Measurements from ENCODE around the gene FSHB. TPM values are rescaled to one million over a fixed set of nuclear protein-coding genes. Genes with fewer than 3 reads are reported as not detected.

Gene FSHB
- total RNA-seq, 1 experiment from 2014 or later = not detected

- Histone ChIP-seq H3K4me1 (ENCODE audit: control insufficient read depth, insufficient read depth, low read length) (no peaks in the 10 kb centered on the region), H3K9me3 (ENCODE audit: control insufficient read depth, insufficient read depth, low read depth, low read length) (no peaks in the 10 kb centered on the region), H3K27me3 (ENCODE audit: control insufficient read depth, insufficient read depth, low read length) (no peaks in the 10 kb centered on the region), H3K27ac (ENCODE audit: low read length) (no peak overlapping the region), H3K36me3 (ENCODE audit: control insufficient read depth, insufficient read depth, low read length) (no peaks in the 10 kb centered on the region), H3K4me3 (ENCODE audit: low read depth in 2 of 2, low read length in 2 of 2) (no peak overlapping the region)
- TF ChIP-seq TCF7L2 (IDR thresholded peaks at IDR 0.05; ENCODE audit: low read depth, low read length) (no peak), SIN3A (IDR thresholded peaks at IDR 0.05; ENCODE audit: borderline replicate concordance, insufficient read depth, low read depth, low read length) (no peak), POLR2AphosphoS5 (IDR thresholded peaks at IDR 0.05; ENCODE audit: low read depth, low read length) (no peak)
- TF ChIP-seq, protein P1, sequence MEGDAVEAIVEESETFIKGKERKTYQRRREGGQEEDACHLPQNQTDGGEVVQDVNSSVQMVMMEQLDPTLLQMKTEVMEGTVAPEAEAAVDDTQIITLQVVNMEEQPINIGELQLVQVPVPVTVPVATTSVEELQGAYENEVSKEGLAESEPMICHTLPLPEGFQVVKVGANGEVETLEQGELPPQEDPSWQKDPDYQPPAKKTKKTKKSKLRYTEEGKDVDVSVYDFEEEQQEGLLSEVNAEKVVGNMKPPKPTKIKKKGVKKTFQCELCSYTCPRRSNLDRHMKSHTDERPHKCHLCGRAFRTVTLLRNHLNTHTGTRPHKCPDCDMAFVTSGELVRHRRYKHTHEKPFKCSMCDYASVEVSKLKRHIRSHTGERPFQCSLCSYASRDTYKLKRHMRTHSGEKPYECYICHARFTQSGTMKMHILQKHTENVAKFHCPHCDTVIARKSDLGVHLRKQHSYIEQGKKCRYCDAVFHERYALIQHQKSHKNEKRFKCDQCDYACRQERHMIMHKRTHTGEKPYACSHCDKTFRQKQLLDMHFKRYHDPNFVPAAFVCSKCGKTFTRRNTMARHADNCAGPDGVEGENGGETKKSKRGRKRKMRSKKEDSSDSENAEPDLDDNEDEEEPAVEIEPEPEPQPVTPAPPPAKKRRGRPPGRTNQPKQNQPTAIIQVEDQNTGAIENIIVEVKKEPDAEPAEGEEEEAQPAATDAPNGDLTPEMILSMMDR (IDR thresholded peaks at IDR 0.05) = no peak
- TF ChIP-seq, protein P2, sequence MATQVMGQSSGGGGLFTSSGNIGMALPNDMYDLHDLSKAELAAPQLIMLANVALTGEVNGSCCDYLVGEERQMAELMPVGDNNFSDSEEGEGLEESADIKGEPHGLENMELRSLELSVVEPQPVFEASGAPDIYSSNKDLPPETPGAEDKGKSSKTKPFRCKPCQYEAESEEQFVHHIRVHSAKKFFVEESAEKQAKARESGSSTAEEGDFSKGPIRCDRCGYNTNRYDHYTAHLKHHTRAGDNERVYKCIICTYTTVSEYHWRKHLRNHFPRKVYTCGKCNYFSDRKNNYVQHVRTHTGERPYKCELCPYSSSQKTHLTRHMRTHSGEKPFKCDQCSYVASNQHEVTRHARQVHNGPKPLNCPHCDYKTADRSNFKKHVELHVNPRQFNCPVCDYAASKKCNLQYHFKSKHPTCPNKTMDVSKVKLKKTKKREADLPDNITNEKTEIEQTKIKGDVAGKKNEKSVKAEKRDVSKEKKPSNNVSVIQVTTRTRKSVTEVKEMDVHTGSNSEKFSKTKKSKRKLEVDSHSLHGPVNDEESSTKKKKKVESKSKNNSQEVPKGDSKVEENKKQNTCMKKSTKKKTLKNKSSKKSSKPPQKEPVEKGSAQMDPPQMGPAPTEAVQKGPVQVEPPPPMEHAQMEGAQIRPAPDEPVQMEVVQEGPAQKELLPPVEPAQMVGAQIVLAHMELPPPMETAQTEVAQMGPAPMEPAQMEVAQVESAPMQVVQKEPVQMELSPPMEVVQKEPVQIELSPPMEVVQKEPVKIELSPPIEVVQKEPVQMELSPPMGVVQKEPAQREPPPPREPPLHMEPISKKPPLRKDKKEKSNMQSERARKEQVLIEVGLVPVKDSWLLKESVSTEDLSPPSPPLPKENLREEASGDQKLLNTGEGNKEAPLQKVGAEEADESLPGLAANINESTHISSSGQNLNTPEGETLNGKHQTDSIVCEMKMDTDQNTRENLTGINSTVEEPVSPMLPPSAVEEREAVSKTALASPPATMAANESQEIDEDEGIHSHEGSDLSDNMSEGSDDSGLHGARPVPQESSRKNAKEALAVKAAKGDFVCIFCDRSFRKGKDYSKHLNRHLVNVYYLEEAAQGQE (IDR thresholded peaks at IDR 0.05; ENCODE audit: insufficient read depth in 1 of 2, low read depth in 2 of 2, low read length in 1 of 2) = no peak
- ChIA-PET CTCF (no interaction called here), POLR2A (no interaction called here)
- intact Hi-C loops (cut with micrococcal nuclease; ENCODE audit: unreplicated experiment) (no loop called here), in situ Hi-C loops (cut with HindIII; ENCODE audit: low pct_unique_long_range_greater_than_20kb, low sequenced_read_pairs) (no loop called here)
- DNase-seq (ENCODE audit: low read depth, low spot score) = no peak
- BruUV-seq (replicated peaks) = no TSS peak
- ATAC-seq = no peak
Observed at GRCh38 chr11:30281476-30282288, 50.9 kb downstream of the FSHB start.

GRCh38 chr11:30282289-30282631 lies 51.4 kb downstream of the FSHB start:
- POLR2A ChIA-PET = no interaction called here
- in situ Hi-C loops (cut with HindIII; ENCODE audit: low pct_unique_long_range_greater_than_20kb, low sequenced_read_pairs) = no loop called here
- Histone ChIP-seq H3K4me3 (ENCODE audit: low read depth in 2 of 2, low read length in 2 of 2) (no peak overlapping the region), H3K27ac (ENCODE audit: low read length) (no peak overlapping the region), H3K27me3 (ENCODE audit: control insufficient read depth, insufficient read depth, low read length) (no peaks in the 10 kb centered on the region), H3K36me3 (ENCODE audit: control insufficient read depth, insufficient read depth, low read length) (no peaks in the 10 kb centered on the region), H3K9me3 (ENCODE audit: control insufficient read depth, insufficient read depth, low read depth, low read length) (no peaks in the 10 kb centered on the region), H3K4me1 (ENCODE audit: control insufficient read depth, insufficient read depth, low read length) (no peaks in the 10 kb centered on the region)
- TF ChIP-seq, protein P1 (IDR thresholded peaks at IDR 0.05) = no peak
- TF ChIP-seq, protein P2 (IDR thresholded peaks at IDR 0.05; ENCODE audit: insufficient read depth in 1 of 2, low read depth in 2 of 2, low read length in 1 of 2) = no peak
- TF ChIP-seq TCF7L2 (IDR thresholded peaks at IDR 0.05; ENCODE audit: low read depth, low read length) = no peak
- no peak for TF ChIP-seq SIN3A (IDR thresholded peaks at IDR 0.05; ENCODE audit: borderline replicate concordance, insufficient read depth, low read depth, low read length)
- TF ChIP-seq POLR2AphosphoS5 (IDR thresholded peaks at IDR 0.05; ENCODE audit: low read depth, low read length) = no peak
- CTCF ChIA-PET = no interaction called here
- no peak for DNase-seq (ENCODE audit: low read depth, low spot score)
- intact Hi-C loops (cut with micrococcal nuclease; ENCODE audit: unreplicated experiment) = no loop called here
- BruUV-seq (replicated peaks) = no TSS peak
- no peak for ATAC-seq

All from Panc1 (cell line).